Liver (tissue), 9 donors: ENCODE data around the gene PAX6. TPM values are rescaled to one million over a fixed set of nuclear protein-coding genes. Genes with fewer than 3 reads are reported as not detected.

Experiments used
- DNase-seq: peaks from one replicate; pipeline ENCODE4 v3.0.0-alpha.2; 2017; ENCODE audit warnings: low spot score
- H3K27ac ChIP-seq, 2 donors: one replicate each; pipeline ENCODE4 v1.7.0; 2013; ENCODE audit warnings: inconsistent platforms in 2 of 2, low read length in 2 of 2, control low read depth in 1 of 2, low read depth in 1 of 2, mild to moderate bottlenecking in 1 of 2
- H3K27me3 ChIP-seq, 4 donors: one replicate each; pipeline versions ENCODE4 v1.6.1 to v1.7.0; 2013; ENCODE audit warnings: low read length in 3 of 4, inconsistent platforms in 1 of 4, mild to moderate bottlenecking in 1 of 4, moderate library complexity in 1 of 4; ENCODE audit not compliant: control insufficient read depth in 4 of 4, insufficient read depth in 4 of 4
- H3K36me3 ChIP-seq, 4 donors: one replicate each; pipeline versions ENCODE4 v1.6.1 to v1.7.0; 2013; ENCODE audit warnings: low read length in 3 of 4, mild to moderate bottlenecking in 3 of 4, low read depth in 1 of 4, moderate library complexity in 1 of 4; ENCODE audit not compliant: control insufficient read depth in 4 of 4, insufficient read depth in 3 of 4
- H3K4me1 ChIP-seq, 4 donors: one replicate each; pipeline versions ENCODE4 v1.6.1 to v1.7.0; 2013; ENCODE audit warnings: low read length in 3 of 4, mild to moderate bottlenecking in 3 of 4, moderate library complexity in 1 of 4; ENCODE audit not compliant: control insufficient read depth in 4 of 4, insufficient read depth in 4 of 4
- H3K4me3 ChIP-seq, 3 donors: one replicate each; pipeline versions ENCODE4 v1.6.1 to v1.7.0; 2013; ENCODE audit warnings: low read length in 3 of 3, control low read depth in 1 of 3, low read depth in 1 of 3, mild to moderate bottlenecking in 1 of 3
- H3K9ac ChIP-seq, 2 donors: one replicate each; pipeline ENCODE4 v1.7.0; 2013; ENCODE audit warnings: low read length in 2 of 2, mild to moderate bottlenecking in 2 of 2, moderate library complexity in 2 of 2, control low read depth in 1 of 2, low read depth in 1 of 2
- H3K9me3 ChIP-seq, 4 donors: one replicate each; pipeline versions ENCODE4 v1.6.1 to v1.7.0; 2013; ENCODE audit warnings: low read length in 3 of 4; ENCODE audit not compliant: control insufficient read depth in 4 of 4
- ATF3 ChIP-seq: IDR thresholded peaks from 2 replicates; pipeline ENCODE4 v1.6.1; 2016; ENCODE audit warnings: antibody characterized with exemption
- FOXA2 ChIP-seq: IDR thresholded peaks from 2 replicates; pipeline ENCODE4 v1.6.1; 2016; ENCODE audit warnings: antibody characterized with exemption
- GABPA ChIP-seq, 2 donors: IDR thresholded peaks in 1 of 2; conservative IDR thresholded peaks in 1 of 2; 2 replicates each; pipeline ENCODE4 v1.6.1; 2016; ENCODE audit warnings: antibody characterized with exemption in 2 of 2, mild to moderate bottlenecking in 1 of 2, moderate library complexity in 1 of 2
- HNF4A ChIP-seq, 2 donors: conservative IDR thresholded peaks; 2 replicates each; pipeline ENCODE4 v1.6.1; 2016; ENCODE audit warnings: antibody characterized with exemption in 2 of 2, mild to moderate bottlenecking in 2 of 2
- HNF4G ChIP-seq: IDR thresholded peaks from 2 replicates; pipeline ENCODE4 v1.6.1; 2016; ENCODE audit warnings: antibody characterized with exemption
- MAX ChIP-seq: IDR thresholded peaks from 2 replicates; pipeline ENCODE4 v1.6.1; 2016; ENCODE audit warnings: antibody characterized with exemption
- RAD21 ChIP-seq, 2 donors: IDR thresholded peaks; 2 replicates each; pipeline ENCODE4 v1.6.1; 2016; ENCODE audit warnings: antibody characterized with exemption in 2 of 2, mild to moderate bottlenecking in 2 of 2
- REST ChIP-seq: IDR thresholded peaks from 2 replicates; pipeline ENCODE4 v1.6.1; 2016; ENCODE audit warnings: antibody characterized with exemption, mild to moderate bottlenecking
- RXRA ChIP-seq, 2 donors: IDR thresholded peaks; 2 replicates each; pipeline ENCODE4 v1.6.1; 2017 to 2018; ENCODE audit warnings: antibody characterized with exemption in 2 of 2, mild to moderate bottlenecking in 1 of 2
- SP1 ChIP-seq: IDR thresholded peaks from 2 replicates; pipeline ENCODE4 v1.6.1; 2018; ENCODE audit warnings: antibody characterized with exemption, mild to moderate bottlenecking
- TAF1 ChIP-seq: conservative IDR thresholded peaks from 2 replicates; pipeline ENCODE4 v1.6.1; 2016; ENCODE audit warnings: antibody characterized with exemption, mild to moderate bottlenecking
- ZBTB33 ChIP-seq: IDR thresholded peaks from 2 replicates; pipeline ENCODE4 v1.6.1; 2016; ENCODE audit warnings: antibody characterized with exemption
- WGBS: extraction: QIAGEN DNeasy Blood & Tissue Kit; methylation state at CpG from one replicate; pipeline ENCODE4 v1.1.7; 2013; 5-methylcytosine and 5-hydroxymethylcytosine counted together
- polyA plus RNA-seq, 2 donors: library from polyadenylated mRNA; stranded (reverse) in 1 of 2; unstranded in 1 of 2; fragments of 200-250 nt in 1 of 2; fragments of >200 nt in 1 of 2; fragmentation: Nextera tagmentation in 1 of 2; extraction: Ambion mirVana in 1 of 2; gene quantifications; one replicate each; pipeline versions ENCODE4 v1.2.1 to v1.2.3, GENCODE V29; 2013 to 2015
- total RNA-seq, 2 donors: library from RNA; depleted of rRNA; stranded (reverse); fragments of >200 nt; gene quantifications; one replicate each; pipeline ENCODE4 v1.2.3, GENCODE V29; 2014
- donor health status: healthy.
- donor health status: healthy.
- donor health status: healthy.
- donor health status: healthy.
- donor health status: healthy.

The PAX6 gene
- total and polyA plus RNA-seq, 4 donors = not detected

GRCh38 chr11:31768749-31769640 lies 42.1 kb downstream of the PAX6 start:
- no peak overlapping the region for H3K9ac ChIP-seq
- peaks cover 0 to 3% (median 0%) of the 10 kb centered on the region in 4 donors for H3K4me1 ChIP-seq
- DNase-seq = no peak
- 86% methylated on average over 9 of the region's 9 CpGs for WGBS
- TF ChIP-seq ZBTB33 (no peak), GABPA (IDR thresholded peaks at IDR 0.05 in 1 of 2, conservative IDR thresholded peaks at IDR 0.05 in 1 of 2) (no peak)
- H3K27me3 ChIP-seq = no peaks in the 10 kb centered on the region
- H3K36me3 ChIP-seq = peaks cover 0 to 1% (median 0%) of the 10 kb centered on the region in 4 donors
- no peak overlapping the region for H3K4me3 ChIP-seq
- H3K9me3 ChIP-seq = no peaks in the 10 kb centered on the region
- no peak overlapping the region for H3K27ac ChIP-seq

- Histone ChIP-seq H3K27ac (no peak overlapping the region), H3K36me3 (peaks cover 0 to 1% (median 0%) of the 10 kb centered on the region in 4 donors), H3K9me3 (no peaks in the 10 kb centered on the region), H3K9ac (no peak overlapping the region), H3K4me3 (no peak overlapping the region), H3K27me3 (no peaks in the 10 kb centered on the region), H3K4me1 (peaks cover 0 to 3% (median 0%) of the 10 kb centered on the region in 4 donors)
- DNase-seq = no peak
- no peak for TF ChIP-seq FOXA2
- no peak for TF ChIP-seq RAD21 (IDR thresholded peaks at IDR 0.05)
- no peak for TF ChIP-seq ATF3
- TF ChIP-seq GABPA (IDR thresholded peaks at IDR 0.05 in 1 of 2, conservative IDR thresholded peaks at IDR 0.05 in 1 of 2) = no peak
- no peak for TF ChIP-seq HNF4A (conservative IDR thresholded peaks at IDR 0.05)
- TF ChIP-seq HNF4G = no peak
- TF ChIP-seq MAX = no peak
- no peak for TF ChIP-seq TAF1
- 97% methylated on average over 2 of the region's 2 CpGs for WGBS
These were observed 43.4 kb downstream of the PAX6 start for GRCh38 chr11:31767685-31768084.

GRCh38 chr11:31767066-31767465 lies 44.1 kb downstream of the PAX6 start:
- no peak for DNase-seq
- H3K27me3 ChIP-seq = no peaks in the 10 kb centered on the region
- H3K4me3 ChIP-seq = no peak overlapping the region
- no peak overlapping the region for H3K27ac ChIP-seq
- H3K9me3 ChIP-seq = no peaks in the 10 kb centered on the region
- WGBS = 97% methylated on average over 3 of the region's 3 CpGs
- peaks cover 0 to under 1% (median 0%) of the 10 kb centered on the region in 4 donors for H3K4me1 ChIP-seq
- H3K9ac ChIP-seq = no peak overlapping the region
- peaks cover 0 to 1% (median 0%) of the 10 kb centered on the region in 4 donors for H3K36me3 ChIP-seq
- TF ChIP-seq RAD21 (IDR thresholded peaks at IDR 0.05) = no peak
- TF ChIP-seq SP1 = no peak
- TF ChIP-seq REST = no peak
- no peak for TF ChIP-seq RXRA (IDR thresholded peaks at IDR 0.05)
